NCI-H1436 (cell line): ENCODE measurements around the gene GPR142.
A peak's percentile ranks its signal among the peaks of the same experiment; 100 is the strongest.
"Not testable (repeated sequence)": the region's sequence is repeated elsewhere in the genome, so short reads cannot be mapped to it uniquely, and the experiment has no call there.

Experiments used
- DNase-seq: peaks from one replicate; lab custom pipeline; 2025; lab: John Stamatoyannopoulos, UW

The GPR142 gene

GRCh38 chr17:74393346-74393942 lies 26.1 kb downstream of the GPR142 start:
- peak; percentile 35 for DNase-seq

- no peak for DNase-seq
Observed at GRCh38 chr17:74394275-74394950, 27.1 kb downstream of the GPR142 start.

- DNase-seq, result no peak
Observed at GRCh38 chr17:74394977-74395376, 27.7 kb downstream of the GPR142 start.

GRCh38 chr17:74396567-74396966 lies 29.3 kb downstream of the GPR142 start:
- DNase-seq, result no peak

GRCh38 chr17:74402048-74402447 lies 34.7 kb downstream of the GPR142 start:
- DNase-seq, result no peak

GRCh38 chr17:74403512-74404137 lies 36.3 kb downstream of the GPR142 start:
- DNase-seq, result no peak

- no peak for DNase-seq
Observed at GRCh38 chr17:74404218-74404617, 36.9 kb downstream of the GPR142 start.

- DNase-seq, result no peak
Observed at GRCh38 chr17:74404789-74405188, 37.5 kb downstream of the GPR142 start.

GRCh38 chr17:74405311-74405710 lies 38.0 kb downstream of the GPR142 start:
- not testable (repeated sequence) for DNase-seq

GRCh38 chr17:74407384-74407783 lies 40.1 kb downstream of the GPR142 start:
- no peak for DNase-seq

GRCh38 chr17:74408262-74408661 lies 41.0 kb downstream of the GPR142 start:
- no peak for DNase-seq

- peak; percentile 48 for DNase-seq
Observed at GRCh38 chr17:74408815-74409214, 41.5 kb downstream of the GPR142 start.

GRCh38 chr17:74410001-74410443 lies 42.7 kb downstream of the GPR142 start:
- DNase-seq, result no peak

GRCh38 chr17:74412581-74412980 lies 45.3 kb downstream of the GPR142 start:
- no peak for DNase-seq

GRCh38 chr17:74413491-74413890 lies 46.2 kb downstream of the GPR142 start:
- DNase-seq, result no peak

- no peak for DNase-seq
Observed at GRCh38 chr17:74414510-74414909, 47.2 kb downstream of the GPR142 start.

- DNase-seq, result no peak
Observed at GRCh38 chr17:74415608-74416396, 48.5 kb downstream of the GPR142 start.

- no peak for DNase-seq
Observed at GRCh38 chr17:74417178-74418045, 50.1 kb downstream of the GPR142 start.

GRCh38 chr17:74419928-74420411 lies 52.7 kb downstream of the GPR142 start:
- no peak for DNase-seq
